GM21367 (cell line): ENCODE measurements around the gene IYD.
A peak's percentile ranks its signal among the peaks of the same experiment; 100 is the strongest.

ENCODE experiments used
- ATAC-seq: cut with Tn5 transposase; IDR thresholded peaks from one replicate; pipeline ENCODE4 v1.9.1; 2021; ENCODE audit not compliant: unreplicated experiment

Gene IYD

GRCh38 chr6:150394053-150394898 is 25.5 kb downstream of the IYD start:
- ATAC-seq = no peak

GRCh38 chr6:150394899-150395295 is 26.1 kb downstream of the IYD start:
- no peak for ATAC-seq

- no peak for ATAC-seq
These were observed 26.7 kb downstream of the IYD start for GRCh38 chr6:150395388-150396009.

- ATAC-seq = no peak
These were observed 34.8 kb downstream of the IYD start for GRCh38 chr6:150403458-150404246.

- ATAC-seq = no peak
These were observed 38.1 kb downstream of the IYD start for GRCh38 chr6:150406948-150407347.

- no peak for ATAC-seq
These were observed 40.0 kb downstream of the IYD start for GRCh38 chr6:150408842-150409241.

GRCh38 chr6:150409576-150410066 is 40.8 kb downstream of the IYD start:
- ATAC-seq = no peak

- ATAC-seq = no peak
These were observed 41.6 kb downstream of the IYD start for GRCh38 chr6:150410399-150410798.

- no peak for ATAC-seq
These were observed 42.1 kb downstream of the IYD start for GRCh38 chr6:150410906-150411305.

GRCh38 chr6:150412221-150412620 is 43.4 kb downstream of the IYD start:
- no peak for ATAC-seq

GRCh38 chr6:150413198-150413597 is 44.4 kb downstream of the IYD start:
- no peak for ATAC-seq

- ATAC-seq = no peak
These were observed 45.0 kb downstream of the IYD start for GRCh38 chr6:150413781-150414281.

GRCh38 chr6:150416128-150416527 is 47.3 kb downstream of the IYD start:
- ATAC-seq = no peak

GRCh38 chr6:150417250-150417649 is 48.4 kb downstream of the IYD start:
- no peak for ATAC-seq

- ATAC-seq = peak; percentile 71
These were observed 49.4 kb downstream of the IYD start for GRCh38 chr6:150417899-150418826.

- no peak for ATAC-seq
These were observed 50.2 kb downstream of the IYD start for GRCh38 chr6:150418827-150419594.

GRCh38 chr6:150420428-150420827 is 51.6 kb downstream of the IYD start:
- ATAC-seq = no peak

- no peak for ATAC-seq
These were observed 52.1 kb downstream of the IYD start for GRCh38 chr6:150420926-150421325.

GRCh38 chr6:150425508-150425907 is 56.7 kb downstream of the IYD start:
- ATAC-seq = no peak

- no peak for ATAC-seq
These were observed 57.4 kb downstream of the IYD start for GRCh38 chr6:150426198-150426597.
